Hematopoietic multipotent progenitor cell treated with erythropoietin and hydrocortisone succinate and interleukin-3 and kit ligand, for 17 days (in vitro differentiated cells): Measurements from ENCODE around the gene STMND1.

Experiments
- DNase-seq: peaks from one replicate; pipeline ENCODE4 v3.0.0-alpha.2; 2015; ENCODE audit warnings: low spot score

The STMND1 gene

DNA sequence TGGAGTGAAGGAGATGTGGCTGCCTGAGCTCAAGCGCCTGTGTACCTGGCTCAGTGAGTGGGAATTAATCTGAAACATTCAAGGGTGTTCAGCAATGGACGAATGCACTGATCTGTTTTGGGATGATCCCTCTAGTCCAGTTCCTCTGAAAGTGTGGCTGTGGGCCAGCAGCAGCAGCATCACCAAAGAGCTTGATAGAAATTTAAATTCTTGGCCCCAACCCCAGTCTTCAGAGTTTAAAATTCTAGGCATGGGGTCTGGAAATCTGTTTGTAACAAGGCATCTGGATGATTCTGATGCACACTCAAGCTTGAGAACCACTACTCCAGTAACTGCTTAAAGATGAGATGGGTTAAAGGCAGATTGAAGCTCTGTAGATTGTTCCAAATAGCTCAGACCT, 59.2 kb downstream of the STMND1 start:
- no peak for DNase-seq

GRCh38 chr6:17165383-17165782, 63.5 kb downstream of the STMND1 start:
- no peak for DNase-seq

DNA sequence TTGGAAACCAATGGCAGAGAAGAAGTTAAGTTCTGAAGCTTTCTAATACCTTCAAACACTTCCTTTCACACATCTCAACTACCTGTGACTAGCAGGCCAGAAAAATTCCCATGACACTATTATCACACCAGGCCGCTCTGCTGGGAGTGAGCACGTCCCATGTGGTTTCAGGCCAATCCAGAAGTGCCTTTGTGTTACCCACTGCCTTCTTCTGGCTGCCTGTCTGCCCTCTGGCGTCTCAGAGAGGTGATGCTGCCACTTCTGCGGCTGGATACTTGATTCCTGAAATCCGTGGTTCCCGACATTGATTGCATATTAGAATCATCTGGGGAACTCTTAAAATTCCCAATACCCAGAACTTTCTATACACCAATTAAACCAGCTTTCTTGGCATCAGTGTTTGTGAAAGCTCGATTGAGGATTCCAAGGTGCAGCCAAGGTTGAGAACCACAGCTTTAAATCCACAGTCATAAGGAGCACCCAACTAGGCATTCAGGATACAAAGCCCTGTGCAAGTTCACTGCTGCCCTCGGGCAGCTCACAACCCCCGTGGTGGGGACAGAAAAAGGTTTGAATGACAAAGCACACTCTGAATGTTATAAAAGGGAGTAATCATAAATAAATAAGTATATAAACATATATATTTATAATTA, 65.6 kb downstream of the STMND1 start:
- no peak for DNase-seq

DNA sequence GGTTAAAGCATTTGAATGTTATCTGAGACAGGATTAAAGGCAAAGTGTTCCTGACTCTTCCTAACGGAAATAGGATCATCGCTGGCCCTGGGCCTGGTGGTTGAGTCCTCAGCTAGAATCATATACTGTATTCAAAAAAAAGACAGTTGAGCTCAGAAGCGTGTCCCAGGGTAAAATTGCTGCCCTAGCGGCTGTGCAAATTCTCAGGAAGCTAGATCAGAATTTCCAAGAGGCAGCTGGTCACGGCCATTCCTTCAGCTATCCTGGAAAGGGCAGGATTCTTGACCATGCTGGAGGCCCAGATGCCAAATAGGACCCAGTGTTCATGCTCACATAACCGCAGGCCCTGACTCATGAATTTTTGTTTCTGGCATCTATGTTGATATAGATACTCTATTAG, 67.4 kb downstream of the STMND1 start:
- no peak for DNase-seq

DNA sequence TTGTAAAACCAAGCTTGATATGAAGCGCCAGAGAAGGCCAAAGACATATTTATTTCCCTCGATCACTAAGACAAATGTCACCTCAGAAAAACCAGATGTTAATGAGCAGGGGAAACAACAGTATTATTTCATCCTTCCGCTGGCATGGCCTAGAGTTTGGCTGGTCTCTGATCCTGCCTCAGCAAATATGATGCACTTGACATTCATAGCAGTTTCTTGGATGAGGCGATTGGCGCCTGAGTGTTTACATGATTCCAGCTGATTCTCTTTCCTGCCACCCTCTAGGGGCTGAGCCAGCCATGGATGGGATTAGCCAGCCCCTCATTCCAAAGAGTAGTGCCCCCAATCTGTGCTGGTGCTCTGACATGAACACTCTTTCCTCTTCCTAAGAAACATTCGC, 67.9 kb downstream of the STMND1 start:
- no peak for DNase-seq

- DNase-seq: no peak
These were observed 71.1 kb downstream of the STMND1 start for GRCh38 chr6:17172836-17173470.

- DNase-seq: no peak
These were observed 76.5 kb downstream of the STMND1 start for GRCh38 chr6:17178326-17178725.

DNA sequence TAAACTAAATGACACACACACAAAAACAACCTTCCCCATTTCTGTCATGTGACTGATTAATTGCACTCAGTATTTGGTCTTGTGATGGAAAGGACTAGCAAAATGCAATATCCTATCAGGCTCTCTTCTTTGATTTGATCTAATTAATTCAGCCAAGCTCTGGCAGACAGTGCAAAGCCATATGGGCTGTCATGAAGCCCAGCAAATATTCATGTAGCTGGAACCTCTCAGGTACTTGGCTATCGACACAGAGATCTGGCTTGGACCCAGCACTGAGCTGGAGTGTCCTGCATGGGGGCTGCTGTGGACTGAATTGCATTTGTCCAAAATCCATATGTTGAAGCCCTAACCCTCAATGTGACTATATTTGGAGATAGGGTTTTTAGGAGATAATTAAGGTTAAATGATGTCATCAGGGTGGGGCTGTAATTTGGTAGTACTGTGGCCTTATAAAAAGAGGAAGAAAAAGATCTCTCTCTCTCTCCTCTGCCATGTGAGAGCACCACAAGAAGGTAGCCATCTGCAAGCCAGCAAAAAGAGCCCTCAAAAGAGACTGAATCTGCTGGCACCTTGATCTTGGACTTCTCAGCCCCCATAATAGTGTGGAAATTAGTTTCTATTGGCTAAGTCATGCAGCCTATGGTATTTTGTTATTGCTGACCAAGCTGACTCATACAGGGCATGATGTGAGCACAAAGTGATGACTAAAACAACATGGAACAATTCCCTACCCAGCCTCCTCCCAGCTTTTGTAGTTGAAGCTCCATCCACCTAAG, 77.1 kb downstream of the STMND1 start:
- DNase-seq: no peak

DNA sequence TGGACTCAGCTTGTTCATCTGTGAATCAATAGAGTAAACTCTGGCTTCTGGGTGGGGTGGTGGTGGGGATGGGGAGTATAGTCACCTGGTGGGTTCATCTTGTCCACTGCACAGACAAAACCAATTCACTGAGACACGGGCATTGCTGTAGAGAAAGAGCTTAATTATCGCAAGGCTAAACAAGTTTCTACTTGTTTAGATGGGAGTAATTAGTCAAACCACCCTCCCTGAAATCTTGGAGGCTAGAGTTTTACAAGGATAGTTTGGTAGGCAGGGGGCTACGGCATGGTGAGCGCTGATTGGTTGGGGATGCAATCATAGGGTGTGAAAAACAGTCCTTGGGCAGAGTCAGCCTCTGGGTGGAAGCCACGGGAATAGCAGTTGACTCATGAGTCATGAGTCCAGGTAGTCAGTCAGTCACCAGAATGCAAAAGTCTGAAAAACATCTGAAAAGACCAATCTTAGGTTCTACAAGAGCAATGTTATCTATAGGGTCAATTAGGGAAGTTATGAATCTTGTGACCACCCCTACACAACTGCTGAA, 77.8 kb downstream of the STMND1 start:
- no peak for DNase-seq
